ENCODE data around the gene CARMIL1.

GRCh38 chr6:25585225-25585624 lies 306.1 kb downstream of the CARMIL1 start:
- TF ChIP-seq YY1 (tag by site-specific recombination; IDR thresholded peaks at IDR 0.05): no peak
- no peak for TF ChIP-seq MZF1 (tag by site-specific recombination; IDR thresholded peaks at IDR 0.05; ENCODE audit: borderline replicate concordance)
- no peak for TF ChIP-seq HIC1 (tag by site-specific recombination; IDR thresholded peaks at IDR 0.05)
- no peak for TF ChIP-seq ZNF10 (tag by site-specific recombination; IDR thresholded peaks at IDR 0.05)
- TF ChIP-seq CTCF (tag by site-specific recombination; IDR thresholded peaks at IDR 0.05): no peak
- TF ChIP-seq HOXA7 (CRISPR knock-in tag; IDR thresholded peaks at IDR 0.05; ENCODE audit: borderline replicate concordance): no peak
- no peak for TF ChIP-seq ZXDB (tag by site-specific recombination; IDR thresholded peaks at IDR 0.05)
- TF ChIP-seq ZNF335 (tag by site-specific recombination; conservative IDR thresholded peaks at IDR 0.05): no peak
- no peak for TF ChIP-seq GLI4 (tag by site-specific recombination; IDR thresholded peaks at IDR 0.05)
- TF ChIP-seq ZNF654 (tag by site-specific recombination; IDR thresholded peaks at IDR 0.05; ENCODE audit: low read depth): no peak
- TF ChIP-seq ZNF677 (tag by site-specific recombination; IDR thresholded peaks at IDR 0.05): no peak
